K562 (cell line): ENCODE results near the gene PCSK6. TPM values are rescaled to one million over a fixed set of nuclear protein-coding genes. Genes with fewer than 3 reads are reported as not detected.

Source experiments
- ATAC-seq: fragments of 200-7000 bp; cut with Tn5 transposase; 3 replicates; pipeline ENCODE4 v1.9.1; 2020; ENCODE audit warnings: moderate library complexity
- BruUV-seq: library from RNA; stranded (reverse); fragments of 400-500 nt; replicated peaks from 2 replicates; lab custom pipeline; 2021; lab: Mats Ljungman, UMichigan
- CTCF ChIA-PET: fragments of 300-600 bp; formaldehyde crosslinking; extraction: SDS; loops from one replicate; lab custom pipeline; 2021; ENCODE audit warnings: low intra/inter-chr PET ratio; lab: Yijun Ruan, JAX
- POLR2A ChIA-PET: fragments of 300-600, 350-650 bp; sonication (Branson Sonifier 250); formaldehyde crosslinking; extraction: SDS; loops from one replicate; lab custom pipeline; 2021; ENCODE audit warnings: antibody characterized with exemption, inconsistent platforms; lab: Yijun Ruan, JAX
- DNase-seq, 4 experiments: peaks; one replicate each; pipeline versions ENCODE4 v3.0.0 to v3.0.0-alpha.2; 2011 to 2018; ENCODE audit warnings: low spot score in 3 of 4, mixed read lengths in 3 of 4; ENCODE audit errors: extremely low read depth in 1 of 4
- FAIRE-seq: peaks from 2 replicates; lab custom pipeline; 2011; peaks lifted over from hg19 to GRCh38; lab: Jason Lieb, UNC
- H2AFZ ChIP-seq: 2 replicates; pipeline ENCODE4 v1.6.0; 2011; ENCODE audit warnings: low read depth, low read length, control low read depth, inconsistent platforms
- H3K27ac ChIP-seq: fragments of 200-600 bp; 3 replicates; pipeline ENCODE4 v1.8.0; 2011; ENCODE audit warnings: low read depth, mild to moderate bottlenecking, control low read depth, inconsistent platforms, low read length, moderate library complexity, mixed read lengths; ENCODE audit errors: extremely low read depth
- H3K27me3 ChIP-seq, 2 experiments: fragments of 300-600 bp in 1 of 2; 2 replicates in 1 of 2; 3 replicates in 1 of 2; pipeline versions ENCODE4 v1.6.0 to v1.8.0; 2011; ENCODE audit warnings: inconsistent platforms in 2 of 2, low read length in 2 of 2, mild to moderate bottlenecking in 1 of 2, mixed read lengths in 1 of 2, moderate library complexity in 1 of 2; ENCODE audit not compliant: control insufficient read depth in 2 of 2, insufficient read depth in 2 of 2
- H3K36me3 ChIP-seq: fragments of 300-600 bp; 3 replicates; pipeline ENCODE4 v1.8.0; 2011; ENCODE audit warnings: mild to moderate bottlenecking, low read length, inconsistent platforms; ENCODE audit not compliant: control insufficient read depth, insufficient read depth
- H3K4me1 ChIP-seq, 2 experiments: fragments of 200-600 bp in 1 of 2; replicated peaks in 1 of 2; 2 replicates in 1 of 2; 3 replicates in 1 of 2; pipeline versions ENCODE4 v1.5.1 to v1.8.0; 2011; ENCODE audit warnings: inconsistent platforms in 2 of 2, low read length in 2 of 2, mild to moderate bottlenecking in 1 of 2, mixed read lengths in 1 of 2, moderate library complexity in 1 of 2; ENCODE audit not compliant: control insufficient read depth in 2 of 2, insufficient read depth in 2 of 2
- H3K4me2 ChIP-seq: 2 replicates; pipeline ENCODE4 v1.6.1; 2011; ENCODE audit warnings: low read length, control low read depth, inconsistent platforms, mixed read lengths; ENCODE audit not compliant: insufficient read depth
- H3K4me3 ChIP-seq: fragments of 200-600 bp; sonication (generic), shearing (Covaris generic); 2 replicates; pipeline ENCODE4 v1.5.1; 2016; ENCODE audit warnings: control low read depth, inconsistent platforms
- H3K79me2 ChIP-seq: fragments of 200-600 bp; 3 replicates; pipeline ENCODE4 v1.8.0; 2011; ENCODE audit warnings: low read length, inconsistent platforms; ENCODE audit not compliant: control insufficient read depth, insufficient read depth
- H3K9ac ChIP-seq, 2 experiments: 2 replicates each; pipeline versions ENCODE4 v1.6.0 to v1.6.1; 2011; ENCODE audit warnings: low read depth in 2 of 2, low read length in 2 of 2, control low read depth in 1 of 2, inconsistent platforms in 1 of 2, mild to moderate bottlenecking in 1 of 2, mixed read lengths in 1 of 2; ENCODE audit not compliant: insufficient read depth in 1 of 2
- H3K9me1 ChIP-seq: one replicate; pipeline ENCODE4 v1.6.0; 2011; ENCODE audit warnings: inconsistent platforms, mild to moderate bottlenecking, low read length, moderate library complexity; ENCODE audit not compliant: control insufficient read depth, insufficient read depth
- H3K9me3 ChIP-seq: replicated peaks from 2 replicates; pipeline ENCODE4 v1.5.1; 2011; ENCODE audit warnings: low read depth, low read length, inconsistent platforms; ENCODE audit not compliant: control insufficient read depth, insufficient read depth
- H4K20me1 ChIP-seq: replicated peaks from 2 replicates; pipeline ENCODE4 v1.6.1; 2011; ENCODE audit warnings: low read length, inconsistent platforms, mixed read lengths; ENCODE audit not compliant: control insufficient read depth, insufficient read depth
- C11orf30 ChIP-seq: fragments of 450-650 bp; IDR thresholded peaks from 2 replicates; pipeline ENCODE4 v1.6.1; 2016; ENCODE audit warnings: low read depth, mild to moderate bottlenecking
- CHD2 ChIP-seq: IDR thresholded peaks from 2 replicates; pipeline ENCODE4 v1.6.1; 2011; ENCODE audit warnings: low read depth, low read length
- EP300 ChIP-seq: IDR thresholded peaks from 2 replicates; pipeline ENCODE4 v1.6.1; 2012; ENCODE audit warnings: low read length, improper control_type of control experiment
- FOXK1 ChIP-seq: sonication (generic); formaldehyde crosslinking; IDR thresholded peaks from 2 replicates; pipeline ENCODE4 v1.8.0; 2022; ENCODE audit warnings: missing genetic modification reagents, mild to moderate bottlenecking, borderline replicate concordance
- GABPB1 ChIP-seq: sonication (generic); formaldehyde crosslinking; IDR thresholded peaks from 2 replicates; pipeline ENCODE4 v1.8.0; 2022; ENCODE audit warnings: mild to moderate bottlenecking, missing genetic modification reagents
- KAT2B ChIP-seq: IDR thresholded peaks from one replicate; pipeline ENCODE4 v1.6.1; 2012; ENCODE audit warnings: low read depth, mild to moderate bottlenecking, control low read depth, inconsistent platforms, low read length, moderate library complexity
- MAFF ChIP-seq: IDR thresholded peaks from 2 replicates; pipeline ENCODE4 v1.6.1; 2012; ENCODE audit warnings: low read length, improper control_type of control experiment
- MAFG ChIP-seq: fragments of 450-650 bp; conservative IDR thresholded peaks from 2 replicates; pipeline ENCODE4 v1.6.1; 2016; ENCODE audit warnings: missing genetic modification characterization, missing compliant biosample characterization
- MAFK ChIP-seq: IDR thresholded peaks from 2 replicates; pipeline ENCODE4 v1.6.1; 2011; ENCODE audit warnings: low read length, improper control_type of control experiment
- PCBP2 ChIP-seq: fragments of 200-400 bp; formaldehyde crosslinking; IDR thresholded peaks from 2 replicates; pipeline ENCODE4 v1.6.1; 2018; ENCODE audit warnings: low read length, low read depth, mild to moderate bottlenecking, moderate library complexity; ENCODE audit not compliant: poor library complexity, severe bottlenecking
- ZC3H11A ChIP-seq: IDR thresholded peaks from 2 replicates; pipeline ENCODE4 v1.6.1; 2012; ENCODE audit warnings: low read depth, low read length, improper control_type of control experiment
- ZFP30 ChIP-seq: fragments of 250-450 bp; sonication (Bioruptor Pico); IDR thresholded peaks from 2 replicates; pipeline ENCODE4 v1.8.0; 2022; ENCODE audit warnings: moderate library complexity, mild to moderate bottlenecking, inconsistent platforms, borderline replicate concordance
- ZNF253 ChIP-seq: fragments of 250-450 bp; sonication (Bioruptor Pico); conservative IDR thresholded peaks from 2 replicates; pipeline ENCODE4 v1.6.1; 2021; ENCODE audit warnings: mild to moderate bottlenecking
- ZNF316 ChIP-seq: fragments of 450-650 bp; IDR thresholded peaks from 2 replicates; pipeline ENCODE4 v1.6.1; 2016
- ZNF655 ChIP-seq: fragments of 250-450 bp; sonication (Bioruptor Pico); IDR thresholded peaks from 2 replicates; pipeline ENCODE4 v1.5.0; 2021
- ZNF77 ChIP-seq: fragments of 250-450 bp; sonication (Bioruptor Pico); IDR thresholded peaks from 2 replicates; pipeline ENCODE4 v1.5.0; 2020
- ZNF830 ChIP-seq: fragments of 250-450 bp; sonication (Bioruptor Pico); IDR thresholded peaks from 2 replicates; pipeline ENCODE4 v1.5.0; 2021; ENCODE audit warnings: mild to moderate bottlenecking
- WGBS: fragments of 100-300 bp; shearing (Covaris generic); methylation state at CpG from one replicate; pipeline ENCODE4 v1.1.6; 2016; ENCODE audit warnings: low coverage, mixed read lengths; ENCODE audit not compliant: insufficient coverage; ENCODE audit errors: missing lambda C conversion rate; 5-methylcytosine and 5-hydroxymethylcytosine counted together
- in situ Hi-C: fragments of 300-500 bp; cut with MboI; formaldehyde crosslinking; loops from 4 replicates; pipeline ENCODE4 v1.15.0; 2018; ENCODE audit warnings: inconsistent platforms, mixed read lengths
- intact Hi-C: fragments of 100-400 bp; cut with micrococcal nuclease; formaldehyde crosslinking; loops from 2 replicates; pipeline ENCODE4 v1.14.2; 2022
- polyA plus RNA-seq, 8 experiments: library from polyadenylated mRNA; depleted of rRNA in 4 of 8; stranded (reverse) in 5 of 8; unstranded in 3 of 8; fragments of >200 nt; fragmentation: Nextera tagmentation in 2 of 8; fragmentation: Illumina TruSeq in 1 of 8; extraction: Ambion mirVana in 2 of 8; extraction: Trizol in 1 of 8; gene quantifications; 2 replicates each; pipeline versions ENCODE4 v1.2.1 to v1.2.3, GENCODE V29; 2011 to 2014; ENCODE audit warnings: inconsistent platforms in 1 of 8, missing spikeins in 1 of 8
- total RNA-seq, 7 experiments: library from RNA; depleted of rRNA in 6 of 7; stranded (reverse); fragments of >200 nt in 6 of 7; fragmentation: Illumina TruSeq in 2 of 7; extraction: Trizol in 2 of 7; gene quantifications; 2 replicates each; pipeline versions ENCODE4 v1.2.1 to v1.2.3, GENCODE V29; 2011 to 2021; ENCODE audit warnings: low replicate concordance in 1 of 7
- TF ChIP-seq, protein P1 (sequence below): conservative IDR thresholded peaks from 2 replicates; pipeline ENCODE4 v1.6.1; 2011; ENCODE audit warnings: low read depth, mild to moderate bottlenecking, low read length; ENCODE audit not compliant: control insufficient read depth
- TF ChIP-seq, protein P2 (sequence below): fragments of 250-450 bp; sonication (Bioruptor Pico); IDR thresholded peaks from 2 replicates; pipeline ENCODE4 v1.8.0; 2022; ENCODE audit warnings: inconsistent platforms

Gene PCSK6
- total and polyA plus RNA-seq, 9 of the 15 experiments (the other 6 are each of a cell fraction or from before 2014, with no cell fraction given) = 2.2 to 32.6 (median 14.5) TPM

- DNase-seq (no peak), FAIRE-seq (no peak), ATAC-seq (no peak)
- in situ Hi-C loops (no loop called here), intact Hi-C loops (no loop called here)
- Histone ChIP-seq H3K4me2 (peak overlapping the region; percentile 62; the same call in 1 of the 2 replicates), H4K20me1 (peaks cover 19% of the 10 kb centered on the region; the same call in 1 of the 2 replicates), H3K9ac (peak overlapping the region in 1 of 2 experiments; percentile 55; a peak in 2 of 4 replicates), H3K27me3 (peaks cover 0 to 23% of the 10 kb centered on the region in 2 experiments; a peak in 1 of 5 replicates), H3K4me1 (peaks cover 16 to 36% of the 10 kb centered on the region in 2 experiments; a peak in 4 of 5 replicates), H3K4me3 (no peak overlapping the region), H3K9me3 (no peaks in the 10 kb centered on the region), H3K36me3 (peaks cover 11% of the 10 kb centered on the region), H3K9me1 (no peaks in the 10 kb centered on the region), H3K27ac (no peak overlapping the region), H3K79me2 (peaks cover 20% of the 10 kb centered on the region; the same call in 2 of the 3 replicates), H2AFZ (no peak overlapping the region)
- ChIA-PET CTCF (no interaction called here), POLR2A (interaction anchor here (0.7 to 1.9 kb wide), 4 partner anchors 8 to 27 kb away, joined by 3 to 9 read pairs (median 4); no protein-coding TSS in a partner anchor)
- 64% methylated on average over 14 of the region's 14 CpGs for WGBS
- no TSS peak for BruUV-seq
- no peak for TF ChIP-seq ZNF77 (CRISPR knock-in tag)
- peak; percentile 65 for TF ChIP-seq C11orf30
- no peak for TF ChIP-seq PCBP2
- TF ChIP-seq, protein P1, sequence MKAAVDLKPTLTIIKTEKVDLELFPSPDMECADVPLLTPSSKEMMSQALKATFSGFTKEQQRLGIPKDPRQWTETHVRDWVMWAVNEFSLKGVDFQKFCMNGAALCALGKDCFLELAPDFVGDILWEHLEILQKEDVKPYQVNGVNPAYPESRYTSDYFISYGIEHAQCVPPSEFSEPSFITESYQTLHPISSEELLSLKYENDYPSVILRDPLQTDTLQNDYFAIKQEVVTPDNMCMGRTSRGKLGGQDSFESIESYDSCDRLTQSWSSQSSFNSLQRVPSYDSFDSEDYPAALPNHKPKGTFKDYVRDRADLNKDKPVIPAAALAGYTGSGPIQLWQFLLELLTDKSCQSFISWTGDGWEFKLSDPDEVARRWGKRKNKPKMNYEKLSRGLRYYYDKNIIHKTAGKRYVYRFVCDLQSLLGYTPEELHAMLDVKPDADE = no peak
- TF ChIP-seq ZFP30 = no peak
- TF ChIP-seq, protein P2, sequence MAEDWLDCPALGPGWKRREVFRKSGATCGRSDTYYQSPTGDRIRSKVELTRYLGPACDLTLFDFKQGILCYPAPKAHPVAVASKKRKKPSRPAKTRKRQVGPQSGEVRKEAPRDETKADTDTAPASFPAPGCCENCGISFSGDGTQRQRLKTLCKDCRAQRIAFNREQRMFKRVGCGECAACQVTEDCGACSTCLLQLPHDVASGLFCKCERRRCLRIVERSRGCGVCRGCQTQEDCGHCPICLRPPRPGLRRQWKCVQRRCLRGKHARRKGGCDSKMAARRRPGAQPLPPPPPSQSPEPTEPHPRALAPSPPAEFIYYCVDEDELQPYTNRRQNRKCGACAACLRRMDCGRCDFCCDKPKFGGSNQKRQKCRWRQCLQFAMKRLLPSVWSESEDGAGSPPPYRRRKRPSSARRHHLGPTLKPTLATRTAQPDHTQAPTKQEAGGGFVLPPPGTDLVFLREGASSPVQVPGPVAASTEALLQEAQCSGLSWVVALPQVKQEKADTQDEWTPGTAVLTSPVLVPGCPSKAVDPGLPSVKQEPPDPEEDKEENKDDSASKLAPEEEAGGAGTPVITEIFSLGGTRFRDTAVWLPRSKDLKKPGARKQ (CRISPR knock-in tag) = no peak
- TF ChIP-seq ZC3H11A = no peak
- TF ChIP-seq KAT2B = no peak
- no peak for TF ChIP-seq ZNF655 (CRISPR knock-in tag)
- TF ChIP-seq GABPB1 = no peak
- peak; percentile 74 for TF ChIP-seq ZNF316
- TF ChIP-seq MAFG (tag) = peak; percentile 40; the same call in 1 of the 2 replicates
- no peak for TF ChIP-seq FOXK1
- TF ChIP-seq CHD2 = no peak
- TF ChIP-seq MAFK = peak; percentile 26; the same call in 1 of the 2 replicates
- peak; percentile 37; the same call in 1 of the 2 replicates for TF ChIP-seq MAFF
- no peak for TF ChIP-seq ZNF253 (CRISPR knock-in tag)
- TF ChIP-seq ZNF830 (CRISPR knock-in tag) = no peak
- TF ChIP-seq EP300 = no peak
Measured at GRCh38 chr15:101478701-101479341, 10.7 kb downstream of the PCSK6 start.
